Stimulated activated CD4-positive, alpha-beta T cell treated with anti-CD3 and anti-CD28 coated beads, TNF-alpha, amount 100 ng/mL, for 48 hours (primary cell): ENCODE measurements around the gene ROR2.
"Not testable (repeated sequence)": the region's sequence is repeated elsewhere in the genome, so short reads cannot be mapped to it uniquely, and the experiment has no call there.

Experiments
- DNase-seq, 3 donors: peaks; one replicate each; pipeline ENCODE4 v3.0.0-alpha.2; 2020; ENCODE audit warnings: low read depth in 3 of 3

ROR2 gene

DNA sequence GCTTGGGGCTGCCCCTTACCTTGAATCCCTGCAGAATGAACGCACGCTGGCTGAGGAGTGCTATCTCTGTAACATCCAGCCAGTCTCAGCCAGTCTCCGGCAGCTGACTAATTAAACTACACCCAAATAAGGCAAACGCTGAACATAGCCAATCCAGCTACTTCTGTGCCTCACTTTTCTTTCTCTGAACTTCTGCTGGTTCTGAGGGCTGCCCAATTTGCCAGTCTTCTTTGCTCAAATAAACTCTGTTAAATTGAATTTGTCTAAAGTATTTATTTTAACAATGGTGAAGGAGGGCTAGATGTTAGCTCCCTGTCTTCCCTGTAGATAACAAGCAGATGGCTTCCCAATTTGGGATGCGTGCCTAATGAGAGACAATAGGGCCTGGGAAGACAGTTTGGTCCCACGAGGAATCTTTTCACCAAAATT, 372.4 kb downstream of the ROR2 start:
- no peak for DNase-seq

- DNase-seq, result no peak
Observed at GRCh38 chr9:91572811-91573210, 377.2 kb downstream of the ROR2 start.

- DNase-seq, result no peak
Observed at GRCh38 chr9:91572044-91572443, 378.0 kb downstream of the ROR2 start.

DNA sequence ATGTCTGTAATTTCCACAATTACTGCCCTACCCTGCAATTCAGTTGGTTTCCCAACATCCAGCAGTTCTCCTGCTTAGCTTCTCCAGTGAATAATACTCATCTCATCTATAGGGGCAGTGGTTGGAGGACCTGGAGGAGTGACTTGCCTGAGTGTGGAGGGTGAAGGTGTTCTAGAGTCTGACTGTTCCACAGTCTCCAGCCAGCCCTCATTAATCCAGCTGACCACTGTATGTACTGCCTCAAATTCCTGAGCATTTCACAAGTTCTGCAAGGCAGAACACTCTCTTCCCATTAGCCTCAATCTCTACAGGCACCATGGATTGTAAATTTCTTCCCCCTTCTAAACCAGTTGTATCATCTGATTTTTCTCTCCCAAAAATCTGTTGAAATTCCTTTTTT, 379.0 kb downstream of the ROR2 start:
- DNase-seq, result no peak

- DNase-seq, result no peak
Observed at GRCh38 chr9:91567642-91568274, 382.3 kb downstream of the ROR2 start.

GRCh38 chr9:91564081-91564670, 385.9 kb downstream of the ROR2 start:
- DNase-seq, result no peak

DNA sequence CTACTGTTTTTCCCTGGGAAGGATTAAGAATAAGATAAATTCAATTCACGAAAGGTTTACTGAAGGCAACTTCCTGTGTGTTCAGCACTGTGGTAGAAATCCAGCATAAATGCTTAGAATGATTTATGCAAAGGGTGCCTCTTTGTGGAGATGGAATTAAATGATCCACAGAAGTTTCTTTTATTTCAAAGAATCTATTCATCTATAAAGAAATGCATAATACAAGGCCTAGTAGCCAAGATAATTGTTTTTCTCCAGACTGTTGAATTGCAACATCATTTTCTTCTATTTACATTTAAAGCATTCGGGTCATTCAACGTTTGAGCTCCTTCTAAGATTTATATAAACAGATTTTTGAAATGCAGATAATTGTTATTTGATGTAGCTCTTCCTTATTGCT, 387.6 kb downstream of the ROR2 start:
- no peak for DNase-seq

GRCh38 chr9:91560301-91560700, 389.7 kb downstream of the ROR2 start:
- DNase-seq, result no peak

GRCh38 chr9:91558879-91559278, 391.1 kb downstream of the ROR2 start:
- no peak for DNase-seq

DNA sequence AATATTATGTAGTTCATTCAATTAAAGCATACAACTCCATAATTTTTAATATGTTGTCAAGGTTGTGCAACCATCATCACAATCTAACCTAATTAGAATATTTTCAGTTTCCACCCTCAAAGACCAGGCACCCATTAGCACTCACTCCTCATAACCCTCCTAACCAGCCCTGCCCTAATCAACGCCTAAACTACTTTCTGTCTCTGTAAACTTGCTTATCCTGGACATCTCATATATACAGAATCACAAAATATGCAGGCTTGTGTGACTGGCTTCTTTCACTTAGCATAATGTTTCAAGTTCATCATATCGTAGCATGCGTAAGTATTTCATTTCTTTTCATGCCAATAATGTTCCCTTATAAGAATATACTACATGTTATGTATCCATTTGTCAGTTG, 391.6 kb downstream of the ROR2 start:
- no peak for DNase-seq

DNA sequence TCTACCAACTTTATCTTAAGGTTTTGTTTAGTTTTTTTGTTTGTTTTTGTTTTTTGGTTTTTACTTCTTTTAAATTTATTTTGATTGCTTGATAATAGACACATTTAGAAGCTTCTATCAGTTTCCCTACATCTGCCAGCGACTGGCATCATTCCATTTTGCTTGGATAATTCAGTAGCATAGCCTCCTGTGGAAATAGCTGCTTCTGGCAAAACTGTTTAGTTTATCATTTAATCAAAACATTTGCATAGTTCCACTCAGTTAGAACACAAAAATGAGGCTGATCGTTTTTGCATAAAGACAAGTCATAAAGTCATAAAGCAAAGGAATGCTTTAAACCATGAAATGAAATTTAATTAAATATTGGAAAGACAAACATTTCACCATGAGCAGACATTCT, 392.7 kb downstream of the ROR2 start:
- no peak for DNase-seq

DNA sequence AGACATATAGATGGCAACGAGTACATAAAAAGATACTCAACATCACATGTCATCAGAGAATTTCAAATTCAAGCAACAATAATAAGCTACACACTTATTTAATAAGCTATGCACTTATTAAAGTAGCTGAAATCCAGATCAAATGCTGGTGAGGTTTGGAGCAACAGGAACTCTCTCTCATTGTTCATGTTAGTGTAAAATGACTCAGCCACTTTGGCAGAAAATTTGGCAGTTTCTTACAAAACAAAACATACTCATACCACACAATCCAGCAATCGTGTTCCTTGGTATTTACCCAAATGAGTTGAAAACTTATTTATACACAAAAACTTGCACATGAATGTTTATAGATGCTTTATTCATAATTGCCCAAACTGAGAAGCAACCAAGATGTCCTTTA, 394.9 kb downstream of the ROR2 start:
- no peak for DNase-seq

GRCh38 chr9:91549177-91549576, 400.9 kb downstream of the ROR2 start:
- DNase-seq, result no peak

DNA sequence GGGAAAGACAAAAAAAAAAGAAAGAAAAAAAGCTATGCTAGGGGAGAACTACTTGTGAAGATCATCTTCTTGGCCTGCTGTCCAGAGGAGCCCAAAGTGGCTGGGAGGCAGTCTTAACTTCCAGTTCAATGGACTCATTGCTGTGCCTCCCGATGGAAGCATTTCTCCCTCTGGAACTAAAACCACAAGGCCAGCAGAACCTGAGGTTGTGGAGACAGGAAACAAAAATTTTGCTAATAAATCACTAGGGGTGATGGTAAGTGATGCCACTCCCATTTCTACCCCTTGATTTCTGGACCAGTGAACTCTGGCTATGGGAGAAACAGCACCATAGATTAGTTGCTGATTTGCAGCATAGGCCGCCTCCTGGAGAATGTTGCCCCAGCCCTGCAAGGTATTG, 402.9 kb downstream of the ROR2 start:
- no peak for DNase-seq

DNA sequence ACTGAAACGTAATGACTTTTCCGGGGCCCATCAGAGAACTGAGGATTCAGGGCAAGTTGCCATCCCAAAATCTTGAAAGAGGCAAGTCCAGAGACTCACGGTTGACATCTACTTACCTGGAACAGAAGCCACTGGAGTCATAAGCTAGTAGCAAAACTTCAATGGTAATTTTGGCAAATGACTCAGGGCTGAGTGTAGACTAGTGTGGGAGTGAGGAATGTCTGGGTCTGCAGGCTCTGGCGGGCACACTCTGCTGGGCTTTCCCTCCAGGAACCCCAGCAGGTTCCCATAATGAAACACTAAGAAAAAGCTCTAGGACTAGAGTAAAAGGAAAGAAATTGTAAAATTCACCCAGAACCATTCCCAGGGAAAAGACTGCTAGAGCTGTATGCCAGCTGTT, 403.5 kb downstream of the ROR2 start:
- no peak for DNase-seq

GRCh38 chr9:91541734-91542133, 408.3 kb downstream of the ROR2 start:
- no peak for DNase-seq

DNA sequence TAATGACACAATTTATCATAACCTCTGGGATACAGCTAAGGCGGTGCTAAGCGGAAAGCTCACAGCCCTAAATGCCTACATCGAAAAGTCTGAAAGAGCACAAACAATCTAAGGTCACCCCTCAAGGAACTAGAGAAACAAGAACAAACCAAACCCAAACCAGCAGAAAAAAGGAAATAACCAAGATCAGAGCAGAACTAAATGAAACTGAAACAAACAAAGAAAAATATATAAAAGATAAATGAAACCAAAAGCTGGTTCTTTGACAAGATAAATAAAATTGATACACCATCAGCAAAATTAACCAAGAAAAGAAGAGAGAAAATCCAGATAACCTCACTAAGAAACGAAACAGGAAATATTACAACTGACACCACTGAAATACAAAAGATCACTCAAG, 409.5 kb downstream of the ROR2 start:
- DNase-seq, result not testable (repeated sequence)

GRCh38 chr9:91536211-91536691, 413.8 kb downstream of the ROR2 start:
- no peak for DNase-seq

- no peak for DNase-seq
Observed at GRCh38 chr9:91534374-91534773, 415.7 kb downstream of the ROR2 start.

GRCh38 chr9:91533382-91533781, 416.6 kb downstream of the ROR2 start:
- DNase-seq, result no peak

- DNase-seq, result no peak
Observed at GRCh38 chr9:91532325-91532724, 417.7 kb downstream of the ROR2 start.

- DNase-seq, result no peak
Observed at GRCh38 chr9:91530829-91531228, 419.2 kb downstream of the ROR2 start.

DNA sequence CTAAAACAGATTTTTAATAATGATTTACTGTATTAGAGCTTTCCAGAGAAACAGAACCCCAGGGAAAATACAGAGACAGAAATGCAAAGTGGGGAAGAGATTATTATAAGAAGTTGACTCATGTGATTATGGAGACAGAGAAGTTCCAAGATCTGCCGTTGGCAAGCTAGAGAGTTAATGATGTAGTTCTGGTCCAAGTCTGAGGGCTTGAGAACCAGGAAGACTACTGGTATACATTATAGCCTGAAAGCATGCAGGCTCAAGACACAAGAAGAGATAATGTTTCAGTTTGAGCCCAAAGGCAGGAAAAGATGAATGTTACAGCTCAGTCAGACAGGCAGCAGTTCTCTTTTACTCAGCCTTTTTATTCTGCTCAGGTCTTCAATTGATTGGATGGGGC, 427.5 kb downstream of the ROR2 start:
- no peak for DNase-seq
